HG03575 (cell line): ENCODE measurements around the gene BTG1.

Source experiments
- ATAC-seq: cut with Tn5 transposase; IDR thresholded peaks from one replicate; pipeline ENCODE4 v1.9.1; 2021; ENCODE audit not compliant: unreplicated experiment, insufficient number of reproducible peaks, low FRiP score; ENCODE audit errors: extremely low read depth

The BTG1 gene

GRCh38 chr12:92145731-92146496 lies at the start of gene BTG1:
Gene BTG1 (minus strand): TSS chr12:92145846. CDS start chr12:92145535, 311 bp downstream.
- peak; percentile 39 for ATAC-seq

- no peak for ATAC-seq
Observed at GRCh38 chr12:92194561-92194960, 48.9 kb upstream of the BTG1 start.

- no peak for ATAC-seq
Observed at GRCh38 chr12:92193846-92194245, 48.2 kb upstream of the BTG1 start.

GRCh38 chr12:92193063-92193462 lies 47.4 kb upstream of the BTG1 start:
- no peak for ATAC-seq

GRCh38 chr12:92192360-92192759 lies 46.7 kb upstream of the BTG1 start:
- ATAC-seq: no peak

GRCh38 chr12:92191061-92191460 lies 45.4 kb upstream of the BTG1 start:
- ATAC-seq: no peak

- ATAC-seq: no peak
Observed at GRCh38 chr12:92188517-92189188, 43.0 kb upstream of the BTG1 start.

GRCh38 chr12:92186038-92186470 lies 40.4 kb upstream of the BTG1 start:
- ATAC-seq: no peak

GRCh38 chr12:92185052-92185451 lies 39.4 kb upstream of the BTG1 start:
- peak; percentile 39 for ATAC-seq

- ATAC-seq: no peak
Observed at GRCh38 chr12:92183575-92183974, 37.9 kb upstream of the BTG1 start.

- ATAC-seq: no peak
Observed at GRCh38 chr12:92178340-92178739, 32.7 kb upstream of the BTG1 start.

GRCh38 chr12:92176646-92177045 lies 31.0 kb upstream of the BTG1 start:
- ATAC-seq: no peak

- ATAC-seq: no peak
Observed at GRCh38 chr12:92175961-92176360, 30.3 kb upstream of the BTG1 start.

GRCh38 chr12:92170050-92170449 lies 24.4 kb upstream of the BTG1 start:
- no peak for ATAC-seq

- ATAC-seq: no peak
Observed at GRCh38 chr12:92167075-92167474, 21.4 kb upstream of the BTG1 start.

GRCh38 chr12:92164712-92165111 lies 19.1 kb upstream of the BTG1 start:
- no peak for ATAC-seq

- ATAC-seq: no peak
Observed at GRCh38 chr12:92162079-92162478, 16.4 kb upstream of the BTG1 start.

- peak; percentile 23 for ATAC-seq
Observed at GRCh38 chr12:92158796-92159439, 13.3 kb upstream of the BTG1 start.

GRCh38 chr12:92156704-92157395 lies 11.2 kb upstream of the BTG1 start:
- no peak for ATAC-seq
